ENCODE results near the gene TARS1. TPM values are rescaled to one million over a fixed set of nuclear protein-coding genes. Genes with fewer than 3 reads are reported as not detected.

The TARS1 gene
- total and polyA plus RNA-seq, 2 of the 4 experiments (the other 2 are of a cell fraction): 90.8 to 175 TPM

GRCh38 chr5:33417632-33418031 lies 23.1 kb upstream of the TARS1 start:
- Histone ChIP-seq H3K4me2 (ENCODE audit: low read depth, low read length) (no peak overlapping the region), H3K56ac (ENCODE audit: extremely low read depth, insufficient read depth, low read length) (no peak overlapping the region), H4K5ac (ENCODE audit: low read depth, low read length) (no peak overlapping the region), H3K4me3 (ENCODE audit: insufficient read depth, low read depth, low read length) (no peak overlapping the region), H2BK5ac (ENCODE audit: low read depth, low read length, poor library complexity, severe bottlenecking) (peak overlapping the region; percentile 27), H3K36me3 (ENCODE audit: control insufficient read depth, insufficient read depth, low read length) (no peaks in the 10 kb centered on the region), H3K18ac (ENCODE audit: low read depth, low read length) (peak overlapping the region; percentile 90; the same call in 1 of the 2 replicates), H2AK5ac (ENCODE audit: low read depth, low read length) (no peak overlapping the region), H2AFZ (replicated peaks; ENCODE audit: low read length, poor library complexity) (no peak overlapping the region), H3K14ac (replicated peaks; ENCODE audit: low read depth, low read length) (no peak overlapping the region), H3K9me1 (ENCODE audit: insufficient read depth, low read length) (no peaks in the 10 kb centered on the region), H3K9me3 (ENCODE audit: control insufficient read depth, insufficient read depth, low read length) (no peaks in the 10 kb centered on the region), H4K20me1 (ENCODE audit: insufficient read depth, low read length) (no peaks in the 10 kb centered on the region), H3K23ac (ENCODE audit: low read depth, low read length) (no peak overlapping the region), H3K27ac (ENCODE audit: insufficient read depth, low read length) (no peak overlapping the region), H3K4ac (ENCODE audit: low read depth, low read length) (no peak overlapping the region), H3K4me1 (ENCODE audit: control insufficient read depth, insufficient read depth, low read length) (no peaks in the 10 kb centered on the region; the same call in 1 of the 2 replicates), H4K8ac (ENCODE audit: low read depth in 2 of 2, low read length in 2 of 2) (no peak overlapping the region), H4K91ac (ENCODE audit: insufficient read depth, low read depth, low read length) (no peak overlapping the region), H2BK120ac (ENCODE audit: low read depth, low read length) (peak overlapping the region; percentile 6; the same call in 1 of the 2 replicates), H2BK20ac (ENCODE audit: low read depth, low read length) (peak overlapping the region; percentile 50), H3K79me1 (ENCODE audit: low read depth in 1 of 2, low read length in 2 of 2) (no peaks in the 10 kb centered on the region), H2AK9ac (replicated peaks; ENCODE audit: low read depth, low read length, poor library complexity) (no peak overlapping the region), H3K27me3 (ENCODE audit: control insufficient read depth, insufficient read depth, low read length) (no peaks in the 10 kb centered on the region), H3K9ac (ENCODE audit: low read depth, low read length) (no peak overlapping the region), H2BK15ac (ENCODE audit: low read depth, low read length) (no peak overlapping the region; the same call in 2 of the 3 replicates)
- intact Hi-C loops (cut with micrococcal nuclease) (loop anchor here (5.0 kb wide), 1 partner anchor 105 kb away; no protein-coding TSS in a partner anchor), dilution Hi-C loops (cut with HindIII; ENCODE audit: low sequenced_read_pairs, unreplicated experiment) (no loop called here), in situ Hi-C loops (cut with MboI; ENCODE audit: low sequenced_read_pairs) (loop anchor here (25.0 kb wide), 1 partner anchor 230 kb away; no protein-coding TSS in a partner anchor)
- ChIA-PET CTCF (interaction anchor here (1.0 kb wide), 1 partner anchor 237 kb away, joined by 3 read pairs; no protein-coding TSS in a partner anchor), POLR2A (ENCODE audit: unreplicated experiment) (no interaction called here)
- no peak for TF ChIP-seq BHLHE40 (IDR thresholded peaks at IDR 0.05; ENCODE audit: low read depth, low read length)
- TF ChIP-seq MXI1 (IDR thresholded peaks at IDR 0.05; ENCODE audit: borderline replicate concordance, low read depth, low read length): no peak
- TF ChIP-seq FOS (IDR thresholded peaks at IDR 0.05; ENCODE audit: low read depth, low read length): no peak
- TF ChIP-seq CEBPB (IDR thresholded peaks at IDR 0.05; ENCODE audit: low read depth, low read length): no peak
- TF ChIP-seq RAD21 (IDR thresholded peaks at IDR 0.05; ENCODE audit: low read length): no peak
- no peak for TF ChIP-seq SMC3 (IDR thresholded peaks at IDR 0.05; ENCODE audit: low read depth, low read length)
- TF ChIP-seq RCOR1 (IDR thresholded peaks at IDR 0.05; ENCODE audit: insufficient replicate concordance, low read length): no peak
- TF ChIP-seq MAFK (IDR thresholded peaks at IDR 0.05; ENCODE audit: low read depth, low read length): no peak
- TF ChIP-seq POLR2A (IDR thresholded peaks at IDR 0.05; ENCODE audit: low read depth, low read length): no peak
- no peak for TF ChIP-seq MAZ (IDR thresholded peaks at IDR 0.05; ENCODE audit: borderline replicate concordance, low read depth, low read length)
- TF ChIP-seq NFE2L2 (IDR thresholded peaks at IDR 0.05; ENCODE audit: low read depth, low read length): no peak
- no peak for TF ChIP-seq ELK1 (IDR thresholded peaks at IDR 0.05; ENCODE audit: borderline replicate concordance, low read depth, low read length)
- TF ChIP-seq CHD1 (IDR thresholded peaks at IDR 0.05; ENCODE audit: low read depth, low read length): no peak
- TF ChIP-seq RFX5 (IDR thresholded peaks at IDR 0.05; ENCODE audit: low read depth, low read length): no peak
- TF ChIP-seq CTCF (conservative IDR thresholded peaks at IDR 0.05; ENCODE audit: low read depth, low read length): no peak
- TF ChIP-seq USF2 (IDR thresholded peaks at IDR 0.05; ENCODE audit: low read depth, low read length): no peak
- no TSS peak for BruUV-seq (replicated peaks)
- ATAC-seq (ENCODE audit: low read depth): no peak
- DNase-seq: no peak

All from IMR-90 (cell line).